ENCODE data around the gene B9D1. TPM values are rescaled to one million over a fixed set of nuclear protein-coding genes. Genes with fewer than 3 reads are reported as not detected.

B9D1 gene
- total RNA-seq, 1 donor from 2014 or later, result 39.7 TPM

GRCh38 chr17:19376811-19377210 lies 14.3 kb upstream of the B9D1 start:
- no peak for DNase-seq (ENCODE audit: low read depth, low spot score)

GRCh38 chr17:19375732-19376131 lies 13.2 kb upstream of the B9D1 start:
- DNase-seq (ENCODE audit: low read depth, low spot score), result no peak

DNA sequence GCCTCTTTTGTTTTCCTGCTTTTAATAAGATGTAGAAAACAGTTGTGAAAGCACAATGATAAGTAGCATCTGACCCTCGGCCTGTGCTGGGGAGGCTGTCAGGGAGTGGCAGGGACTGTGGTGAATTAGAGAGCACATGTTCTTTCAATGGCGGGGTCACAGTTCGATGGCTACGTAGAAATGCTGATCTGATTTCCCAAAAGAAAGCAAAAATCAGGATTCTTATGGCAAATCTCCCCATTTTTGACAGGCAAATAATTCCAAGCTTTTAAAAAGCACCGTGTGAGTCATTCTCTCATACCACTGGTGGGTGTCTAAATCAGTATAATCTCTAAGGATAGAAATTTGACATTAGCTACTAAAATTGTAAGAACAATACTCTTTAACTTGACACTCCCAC lies 11.6 kb upstream of the B9D1 start:
- DNase-seq (ENCODE audit: low read depth, low spot score), result no peak

- DNase-seq (ENCODE audit: low read depth, low spot score), result no peak
Observed at GRCh38 chr17:19372866-19373504, 10.5 kb upstream of the B9D1 start.

DNA sequence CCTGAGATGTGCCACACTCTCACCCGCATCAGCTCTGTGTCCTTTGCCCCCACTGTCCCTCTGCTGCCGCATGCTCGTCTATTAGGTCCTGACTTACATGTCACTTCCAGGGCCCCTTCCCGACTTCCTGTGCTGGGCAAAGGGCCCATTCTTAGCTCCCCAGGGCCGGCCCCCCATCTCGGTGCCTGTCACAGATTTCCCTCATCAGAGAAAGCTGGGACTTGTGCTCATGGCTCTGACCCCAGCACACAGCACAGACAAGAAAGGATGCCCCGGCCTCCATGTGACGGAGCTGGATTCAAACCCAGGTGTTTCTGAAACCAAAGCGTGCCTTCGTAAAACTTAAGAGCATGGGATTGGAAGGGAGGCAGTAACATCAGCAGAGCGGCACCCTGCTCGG lies 9.9 kb upstream of the B9D1 start:
- DNase-seq (ENCODE audit: low read depth, low spot score), result no peak

DNA sequence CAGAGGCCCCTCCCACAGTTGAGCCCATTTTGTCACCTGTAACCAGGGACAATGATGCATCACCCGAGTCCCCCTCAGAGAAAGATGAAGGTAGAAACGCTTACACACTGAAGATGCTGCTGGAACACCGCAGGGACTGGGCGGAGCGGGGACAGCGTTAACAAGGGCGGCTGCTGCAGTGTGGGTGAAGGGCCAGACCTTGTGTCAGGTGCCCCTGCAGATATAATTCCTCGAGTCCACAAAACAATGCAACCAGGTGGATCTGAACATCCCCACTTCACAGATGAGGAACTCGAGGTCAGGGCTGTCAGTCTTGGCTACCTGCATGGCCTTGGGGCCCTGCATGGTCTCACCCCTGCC lies 9.5 kb upstream of the B9D1 start:
- DNase-seq (ENCODE audit: low read depth, low spot score), result no peak

DNA sequence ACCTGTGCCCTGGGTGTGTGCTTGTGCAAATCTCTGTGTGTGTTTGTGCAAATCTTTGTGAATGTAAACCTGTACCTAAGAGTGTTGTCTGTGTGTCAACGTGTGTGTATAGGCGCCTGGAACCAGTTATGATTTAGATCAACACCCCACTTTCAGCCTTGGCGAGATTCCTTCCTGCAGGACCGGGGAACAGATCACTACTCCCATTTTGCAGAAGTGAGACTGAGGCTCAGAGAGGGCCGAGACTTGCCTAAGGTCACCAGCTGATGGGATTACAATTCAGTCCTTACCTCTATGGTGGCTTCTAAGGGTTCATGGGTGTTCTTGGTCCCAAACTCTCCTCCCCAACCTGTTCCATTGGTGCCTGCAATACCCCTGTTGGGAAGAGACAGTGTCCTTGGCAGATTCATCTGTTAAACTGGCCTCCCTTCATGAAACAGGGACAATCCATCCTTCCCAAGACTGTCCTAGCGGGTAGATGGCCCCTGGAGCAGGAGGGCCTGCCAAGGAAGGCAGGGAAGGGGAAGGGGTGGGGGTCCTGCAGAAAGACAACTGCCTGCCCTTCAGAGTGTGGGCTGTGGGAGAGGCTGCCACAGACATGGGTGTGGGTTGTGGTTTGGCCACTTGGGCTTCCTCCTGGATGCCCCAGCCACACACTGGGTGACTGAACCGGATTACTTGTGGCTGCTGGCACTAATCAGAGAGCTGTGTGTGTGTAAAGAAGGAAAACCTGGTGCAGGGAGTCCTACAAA lies 8.9 kb upstream of the B9D1 start:
- DNase-seq (ENCODE audit: low read depth, low spot score), result no peak

DNA sequence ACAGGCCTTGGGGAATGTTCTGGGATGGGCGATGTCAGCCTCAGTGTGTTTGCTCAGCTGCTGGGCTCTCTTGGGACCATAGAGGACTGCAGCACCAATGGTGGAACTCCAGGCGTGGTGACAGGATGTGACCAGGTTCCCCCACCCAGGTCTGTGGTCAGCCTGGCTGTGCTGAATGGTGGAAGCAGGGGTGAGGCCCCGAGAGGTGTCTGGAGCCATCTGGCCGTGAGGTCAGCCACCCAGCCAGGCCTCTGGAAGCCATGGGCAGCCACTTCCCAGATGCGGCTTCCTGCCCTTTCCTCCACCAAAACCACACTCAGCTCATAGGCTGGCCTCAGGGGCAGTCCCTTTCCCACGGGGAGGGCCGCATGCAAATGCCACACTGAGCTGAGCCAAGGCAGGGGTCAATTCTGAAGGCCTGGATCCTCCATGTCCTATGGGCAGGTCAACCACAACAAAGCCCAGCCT lies 8.0 kb upstream of the B9D1 start:
- no peak for DNase-seq (ENCODE audit: low read depth, low spot score)

- DNase-seq (ENCODE audit: low read depth, low spot score), result no peak
Observed at GRCh38 chr17:19369846-19370492, 7.4 kb upstream of the B9D1 start.

DNA sequence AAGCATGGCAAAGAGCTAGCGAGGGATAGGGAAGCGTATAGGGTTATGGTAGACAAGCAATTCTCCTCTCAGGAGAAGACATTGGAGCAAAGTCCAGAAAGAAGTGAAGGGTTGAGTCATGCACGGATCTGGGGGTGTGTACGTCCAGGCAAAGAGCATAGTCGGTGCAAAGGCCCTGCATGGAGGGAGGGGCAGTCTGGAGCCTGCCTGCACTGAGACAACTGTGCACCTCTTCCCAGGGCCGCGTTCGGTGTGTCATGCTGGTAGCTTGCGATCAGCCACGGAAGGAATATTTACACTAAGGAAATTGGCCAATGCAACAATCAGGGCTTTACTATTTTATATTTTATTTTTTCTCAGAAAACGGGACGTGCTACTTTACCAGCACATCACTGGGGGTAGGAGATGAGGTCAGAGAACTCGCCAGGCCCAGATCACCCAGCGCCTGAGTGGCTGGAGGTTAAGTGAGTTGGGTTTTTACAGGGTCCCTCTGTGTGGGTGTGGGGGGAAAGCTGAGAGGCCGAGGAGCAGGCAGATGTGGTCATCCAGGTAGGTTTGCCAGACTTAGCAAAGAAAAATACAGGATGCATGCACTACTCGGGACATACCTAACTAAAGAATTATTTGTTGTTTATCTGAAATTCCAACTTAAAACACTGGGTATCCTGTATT lies 6.7 kb upstream of the B9D1 start:
- DNase-seq (ENCODE audit: low read depth, low spot score), result no peak

DNA sequence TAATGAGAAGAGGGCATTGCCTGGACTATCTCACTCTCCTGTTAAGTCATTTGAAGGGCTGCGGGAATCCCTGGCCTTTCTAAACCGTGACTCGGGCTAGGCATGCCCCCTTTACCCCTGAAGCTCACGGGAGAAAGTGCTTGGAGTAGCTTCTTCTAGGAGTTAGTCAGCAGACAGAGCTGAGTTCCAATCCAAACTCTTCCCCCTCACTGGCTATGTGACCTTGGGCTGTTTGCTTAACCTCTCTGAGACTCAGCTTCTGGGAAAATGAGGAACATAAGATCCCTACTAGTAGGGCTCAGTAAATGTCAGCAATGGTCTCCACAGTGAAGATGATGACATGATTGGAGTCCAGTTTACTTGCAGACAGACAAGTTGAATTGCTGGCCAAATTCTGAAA lies 5.7 kb upstream of the B9D1 start:
- no peak for DNase-seq (ENCODE audit: low read depth, low spot score)

- DNase-seq (ENCODE audit: low read depth, low spot score), result no peak
Observed at GRCh38 chr17:19366637-19366972, 4.1 kb upstream of the B9D1 start.

DNA sequence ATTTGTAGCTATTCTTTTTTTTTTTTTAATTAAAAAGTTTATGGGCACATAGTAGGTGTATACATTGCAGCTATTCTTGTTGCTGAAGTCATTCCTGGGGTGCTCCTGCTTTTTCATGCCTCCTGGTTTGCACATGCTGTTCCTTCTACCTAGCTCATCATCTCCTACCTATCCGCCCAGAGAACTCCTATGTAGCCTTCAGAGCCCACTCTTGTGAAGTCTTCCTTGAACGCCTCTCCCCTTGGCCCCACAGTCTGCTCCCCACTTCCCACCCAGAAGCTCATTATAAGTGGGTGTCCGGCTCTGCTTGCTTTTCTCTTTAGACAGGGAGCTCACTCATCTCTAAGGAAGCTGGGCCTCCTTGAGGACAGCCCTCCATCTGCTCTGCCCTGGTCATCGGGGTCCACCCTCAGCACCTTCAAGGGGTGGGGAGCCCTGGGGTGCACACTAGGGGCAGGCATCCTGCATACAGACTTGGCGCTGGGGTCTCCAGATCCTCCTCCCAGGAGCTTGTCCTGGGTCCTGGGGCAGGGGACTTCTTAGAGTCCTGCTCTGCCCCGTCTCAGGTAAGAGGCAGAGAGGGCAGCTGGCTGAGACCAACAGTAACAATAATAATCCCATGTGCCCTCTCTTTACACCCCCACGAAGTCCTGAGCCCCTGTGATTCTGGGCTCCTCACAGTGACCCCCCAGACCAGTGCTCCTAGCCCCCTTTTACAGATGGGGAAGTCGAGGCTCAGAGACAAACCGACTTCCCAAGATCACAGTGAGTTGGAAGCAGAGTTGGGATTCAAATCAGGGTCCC lies 3.5 kb upstream of the B9D1 start:
- DNase-seq (ENCODE audit: low read depth, low spot score), result no peak

- no peak for DNase-seq (ENCODE audit: low read depth, low spot score)
Observed at GRCh38 chr17:19365499-19365817, 2.9 kb upstream of the B9D1 start.

DNA sequence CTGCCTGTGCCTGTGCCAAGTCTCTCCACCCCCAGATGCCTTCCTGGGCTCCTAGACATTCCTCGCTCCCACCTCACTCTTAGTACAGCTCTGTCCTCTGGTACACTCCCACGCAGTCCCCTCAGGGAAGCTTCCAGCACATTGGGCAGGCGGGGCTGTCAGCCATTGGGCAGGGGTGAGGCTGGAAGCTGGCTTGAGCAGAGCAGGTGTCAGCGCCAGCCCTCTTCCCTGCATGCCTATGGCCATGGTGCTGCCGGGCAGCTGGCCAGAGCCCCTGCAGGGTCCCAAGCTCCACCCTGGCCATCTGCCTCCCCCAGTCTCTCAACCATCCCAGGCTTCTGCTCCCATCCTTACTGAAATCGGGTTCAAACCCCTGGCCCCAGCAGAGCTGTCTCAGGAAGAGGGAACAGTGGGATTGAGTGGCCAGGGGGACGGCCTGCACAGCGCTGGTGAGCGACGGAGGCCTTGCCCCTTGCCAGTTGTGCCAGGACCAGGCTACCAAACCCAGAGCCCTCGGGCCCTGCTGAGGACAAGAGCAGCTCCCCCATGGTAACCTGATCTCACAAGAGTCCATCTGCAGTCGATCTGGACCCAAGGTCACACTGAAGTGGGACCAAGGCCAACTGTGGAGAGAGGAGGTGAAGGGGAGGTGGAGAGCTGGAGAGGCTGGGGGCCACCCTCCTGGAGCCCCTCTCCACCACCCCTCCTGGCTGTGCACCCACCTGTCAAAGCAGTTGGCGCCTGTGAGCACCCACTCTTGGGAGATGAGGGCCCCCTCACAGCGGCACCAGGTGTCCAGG lies 2.4 kb upstream of the B9D1 start:
- no peak for DNase-seq (ENCODE audit: low read depth, low spot score)

DNA sequence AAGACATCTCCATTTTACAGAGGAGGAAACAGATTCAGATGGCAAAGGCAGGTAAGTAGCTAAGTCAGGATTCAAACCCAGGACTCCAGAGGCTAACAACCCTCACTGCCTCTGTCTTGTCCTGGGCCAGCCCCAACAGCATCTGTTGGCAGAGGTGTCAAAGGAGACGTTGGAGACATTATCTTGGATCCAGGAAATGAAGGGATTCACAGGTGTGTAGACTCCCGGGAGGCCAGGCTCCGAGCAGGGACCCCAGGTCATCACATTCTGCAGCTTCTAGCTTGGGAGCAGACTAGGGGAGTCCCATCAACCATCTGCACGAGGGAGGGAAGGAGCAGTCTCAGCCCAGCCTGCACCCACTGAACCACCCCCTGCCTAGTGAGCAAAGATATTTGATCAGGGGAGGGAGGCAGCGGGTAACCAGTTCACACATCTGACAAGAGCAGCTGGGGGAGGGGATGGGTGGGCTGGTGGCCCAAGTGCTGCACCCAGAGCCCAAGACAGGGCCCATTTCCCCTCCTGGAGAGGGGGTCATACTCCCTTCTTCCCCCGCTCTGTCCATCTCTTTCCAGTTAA lies 1.0 kb upstream of the B9D1 start:
- DNase-seq (ENCODE audit: low read depth, low spot score), result no peak

DNA sequence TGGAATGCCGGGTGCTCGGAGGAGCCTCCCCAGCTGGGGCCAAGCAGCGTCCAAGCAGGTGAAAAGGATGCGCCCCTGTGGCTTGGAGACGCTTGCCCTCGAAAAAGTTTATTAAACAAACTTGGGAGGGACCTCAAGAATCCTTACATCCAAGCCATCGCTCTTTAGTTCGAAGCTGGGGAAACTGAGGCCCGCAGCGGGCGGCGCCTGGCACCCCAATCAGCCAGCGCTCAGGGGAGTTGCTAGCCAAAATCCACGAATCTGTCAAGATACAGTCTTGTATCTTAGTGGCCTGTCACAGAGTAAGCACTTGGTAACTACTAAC lies 553 bp upstream of the B9D1 start:
- DNase-seq (ENCODE audit: low read depth, low spot score), result no peak

DNA sequence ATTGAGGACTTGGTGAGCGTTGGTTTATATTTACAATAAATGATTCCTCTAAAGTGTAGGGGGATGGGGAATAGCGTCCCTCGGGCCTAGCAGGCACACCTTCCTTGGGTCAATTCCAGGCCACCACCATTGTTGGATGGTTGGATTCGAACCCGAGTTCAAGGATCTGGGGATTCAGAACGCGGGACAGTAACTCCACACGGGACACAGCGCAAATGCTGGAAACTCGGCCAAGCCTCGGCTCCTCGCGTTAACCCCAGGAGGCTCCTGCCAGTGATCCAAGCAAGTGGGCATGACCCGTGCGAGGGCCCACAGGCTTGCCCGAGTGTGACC lies 613 bp downstream of the B9D1 start:
- DNase-seq (ENCODE audit: low read depth, low spot score), result no peak

DNA sequence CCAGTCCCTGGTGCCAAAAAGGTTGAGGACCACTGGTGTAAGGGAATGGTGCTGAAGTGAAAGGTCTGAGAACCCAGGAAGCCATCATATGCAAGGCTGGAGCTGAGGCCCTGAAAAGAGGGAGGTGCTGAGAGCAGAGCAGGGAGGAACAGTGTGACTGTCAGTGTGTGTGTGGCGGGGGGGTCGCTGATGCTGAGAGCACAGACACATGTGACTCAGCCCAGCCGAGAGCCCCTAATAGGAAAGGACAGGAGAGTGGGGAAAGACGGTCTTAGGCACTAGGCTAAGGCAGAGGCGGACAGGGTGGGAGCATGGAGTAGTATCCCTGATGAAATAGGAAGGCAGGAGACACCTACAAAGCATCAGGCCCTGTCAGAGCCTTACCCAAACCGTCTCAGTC lies 1.2 kb downstream of the B9D1 start:
- no peak for DNase-seq (ENCODE audit: low read depth, low spot score)

DNA sequence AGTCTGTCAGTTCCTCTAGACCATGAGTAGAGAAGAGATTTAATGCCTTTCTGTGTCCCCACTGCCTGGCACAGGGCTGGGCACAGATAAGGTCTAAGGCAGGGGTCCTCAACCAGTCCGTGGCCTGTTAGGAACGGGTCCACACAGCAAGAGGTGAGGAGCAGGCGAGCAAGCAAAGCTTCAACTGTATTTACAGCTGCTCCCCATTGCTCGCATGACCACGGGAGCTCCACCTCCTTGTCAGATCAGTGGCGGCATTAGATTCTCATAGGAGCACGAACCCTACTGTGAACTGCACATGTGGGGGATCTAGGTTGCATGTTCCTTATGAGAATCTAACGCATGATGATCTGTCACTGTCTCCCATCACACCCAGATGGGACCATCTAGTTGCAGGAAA lies 1.8 kb downstream of the B9D1 start:
- no peak for DNase-seq (ENCODE audit: low read depth, low spot score)

DNA sequence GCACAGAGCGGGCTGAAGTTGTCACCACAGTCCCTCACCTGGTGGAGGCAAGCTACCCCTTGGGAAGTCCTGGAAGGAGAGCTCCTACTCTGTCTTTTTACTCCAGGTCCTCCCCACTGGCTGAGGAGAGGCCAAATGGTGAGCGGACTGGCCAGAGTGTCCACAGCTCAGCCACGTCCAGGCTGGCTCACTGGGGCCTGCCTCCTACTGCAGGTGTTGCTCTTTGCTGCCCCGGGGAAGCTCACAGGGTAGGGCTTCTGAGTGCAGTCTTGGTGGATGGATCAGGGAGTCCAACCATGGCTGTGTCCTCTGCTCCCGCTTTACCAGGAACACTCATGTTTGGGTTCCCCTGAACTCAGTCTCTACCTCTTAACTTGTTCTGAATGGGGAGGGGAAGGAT lies 2.7 kb downstream of the B9D1 start:
- no peak for DNase-seq (ENCODE audit: low read depth, low spot score)

Measured in pulmonary artery endothelial cell (primary cell).